ENCODE data around the gene FERMT2. TPM values are rescaled to one million over a fixed set of nuclear protein-coding genes. Genes with fewer than 3 reads are reported as not detected.

Gene FERMT2
- total RNA-seq, 1 experiment from 2014 or later: 40.8 TPM

- CTCF ChIA-PET: no interaction called here
- no peak for TF ChIP-seq CTCF (IDR thresholded peaks at IDR 0.05; ENCODE audit: insufficient read depth in 1 of 2, low read depth in 1 of 2, low read length in 1 of 2, severe bottlenecking in 1 of 2, unreplicated experiment in 1 of 2)
- no peaks in the 10 kb centered on the region for H3K27me3 Mint-ChIP-seq (ENCODE audit: insufficient read depth, unreplicated experiment)
- no peaks in the 10 kb centered on the region for H3K9me3 Mint-ChIP-seq (ENCODE audit: unreplicated experiment)
- no peaks in the 10 kb centered on the region for H3K27me3 ChIP-seq (replicated peaks; ENCODE audit: control insufficient read depth, insufficient read depth, low read length)
- POLR2A ChIA-PET: no interaction called here
- H3K36me3 ChIP-seq (ENCODE audit: control insufficient read depth, insufficient read depth, low read length): no peaks in the 10 kb centered on the region; the same call in 1 of the 2 replicates
- no peak overlapping the region for H3K27ac Mint-ChIP-seq (ENCODE audit: unreplicated experiment)
- no TSS peak for BruUV-seq (replicated peaks)
- H3K4me3 ChIP-seq (ENCODE audit: low read depth, low read length): no peak overlapping the region
- no peaks in the 10 kb centered on the region for H3K36me3 Mint-ChIP-seq (ENCODE audit: insufficient read depth, unreplicated experiment)
- intact Hi-C loops (cut with micrococcal nuclease; ENCODE audit: unreplicated experiment): no loop called here
- H3K4me3 Mint-ChIP-seq (ENCODE audit: unreplicated experiment): no peak overlapping the region
- no peaks in the 10 kb centered on the region for H3K4me1 ChIP-seq
- DNase-seq: no peak
- no peaks in the 10 kb centered on the region for H3K4me1 Mint-ChIP-seq (ENCODE audit: low read depth, unreplicated experiment)
- no peaks in the 10 kb centered on the region for H3K9me3 ChIP-seq
Measured at GRCh38 chr14:52833891-52834290, 117.0 kb downstream of the FERMT2 start.

- Mint-ChIP-seq H3K36me3 (ENCODE audit: insufficient read depth, unreplicated experiment) (no peaks in the 10 kb centered on the region), H3K27ac (ENCODE audit: unreplicated experiment) (no peak overlapping the region), H3K4me3 (ENCODE audit: unreplicated experiment) (no peak overlapping the region), H3K9me3 (ENCODE audit: unreplicated experiment) (no peaks in the 10 kb centered on the region), H3K27me3 (ENCODE audit: insufficient read depth, unreplicated experiment) (no peaks in the 10 kb centered on the region), H3K4me1 (ENCODE audit: low read depth, unreplicated experiment) (no peaks in the 10 kb centered on the region)
- Histone ChIP-seq H3K9me3 (no peaks in the 10 kb centered on the region), H3K36me3 (ENCODE audit: control insufficient read depth, insufficient read depth, low read length) (no peaks in the 10 kb centered on the region), H3K4me3 (ENCODE audit: low read depth, low read length) (no peak overlapping the region), H3K4me1 (no peaks in the 10 kb centered on the region), H3K27me3 (replicated peaks; ENCODE audit: control insufficient read depth, insufficient read depth, low read length) (no peaks in the 10 kb centered on the region)
- POLR2A ChIA-PET: no interaction called here
- no peak for DNase-seq
- BruUV-seq (replicated peaks): no TSS peak
- CTCF ChIA-PET: interaction anchor here (0.6 kb wide), 1 partner anchor 18 kb away, joined by 4 read pairs; no protein-coding TSS in a partner anchor
- TF ChIP-seq CTCF (IDR thresholded peaks at IDR 0.05; ENCODE audit: insufficient read depth in 1 of 2, low read depth in 1 of 2, low read length in 1 of 2, severe bottlenecking in 1 of 2, unreplicated experiment in 1 of 2): no peak
- intact Hi-C loops (cut with micrococcal nuclease; ENCODE audit: unreplicated experiment): no loop called here
Measured at GRCh38 chr14:52829527-52830185, 121.2 kb downstream of the FERMT2 start.

- Mint-ChIP-seq H3K4me3 (ENCODE audit: unreplicated experiment) (no peak overlapping the region), H3K27me3 (ENCODE audit: insufficient read depth, unreplicated experiment) (no peaks in the 10 kb centered on the region), H3K4me1 (ENCODE audit: low read depth, unreplicated experiment) (no peaks in the 10 kb centered on the region), H3K36me3 (ENCODE audit: insufficient read depth, unreplicated experiment) (no peaks in the 10 kb centered on the region), H3K27ac (ENCODE audit: unreplicated experiment) (no peak overlapping the region), H3K9me3 (ENCODE audit: unreplicated experiment) (no peaks in the 10 kb centered on the region)
- intact Hi-C loops (cut with micrococcal nuclease; ENCODE audit: unreplicated experiment): no loop called here
- no peak for TF ChIP-seq CTCF (IDR thresholded peaks at IDR 0.05; ENCODE audit: insufficient read depth in 1 of 2, low read depth in 1 of 2, low read length in 1 of 2, severe bottlenecking in 1 of 2, unreplicated experiment in 1 of 2)
- H3K4me1 ChIP-seq: no peaks in the 10 kb centered on the region
- H3K4me3 ChIP-seq (ENCODE audit: low read depth, low read length): no peak overlapping the region
- BruUV-seq (replicated peaks): no TSS peak
- ChIA-PET CTCF (interaction anchor here (0.7 kb wide), 1 partner anchor 35 kb away, joined by 5 read pairs; no protein-coding TSS in a partner anchor), POLR2A (no interaction called here)
- no peaks in the 10 kb centered on the region for H3K36me3 ChIP-seq (ENCODE audit: control insufficient read depth, insufficient read depth, low read length)
- no peaks in the 10 kb centered on the region for H3K9me3 ChIP-seq
- DNase-seq: no peak
- H3K27me3 ChIP-seq (replicated peaks; ENCODE audit: control insufficient read depth, insufficient read depth, low read length): no peaks in the 10 kb centered on the region
Measured at GRCh38 chr14:52827426-52827825, 123.4 kb downstream of the FERMT2 start.

Data from Caco-2 (cell line).